ENCODE data around the gene DCC. TPM values are rescaled to one million over a fixed set of nuclear protein-coding genes. Genes with fewer than 3 reads are reported as not detected.

DCC gene
- total RNA-seq, 2 donors from 2014 or later = 0.33 TPM; not detected in 1

DNA sequence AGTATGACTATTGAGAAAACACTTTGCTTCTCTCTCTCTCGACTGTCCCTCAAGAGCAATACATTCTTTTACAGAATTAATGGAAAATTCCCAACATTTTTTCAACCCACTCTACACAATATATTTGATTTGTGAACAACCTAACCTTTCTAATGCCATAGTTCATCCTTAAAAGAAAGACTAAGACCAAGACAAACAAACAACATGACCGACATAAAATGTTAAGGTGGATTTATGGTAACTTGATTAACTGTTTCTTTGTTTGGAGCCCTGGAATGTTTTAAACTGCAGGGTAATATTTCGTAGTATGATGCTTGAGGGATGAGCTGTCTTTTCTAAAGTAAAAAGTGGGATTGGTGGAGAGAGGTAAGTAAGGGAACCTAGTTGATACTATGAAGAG is 1146.3 kb downstream of the DCC start:
- Histone ChIP-seq H3K36me3 (replicated peaks in 1 of 2; ENCODE audit: insufficient read depth in 1 of 2, low read depth in 2 of 2) (no peaks in the 10 kb centered on the region), H3K27ac (no peak overlapping the region), H3K4me3 (no peak overlapping the region), H3K27me3 (no peaks in the 10 kb centered on the region), H3K4me1 (no peaks in the 10 kb centered on the region), H3K9me3 (no peaks in the 10 kb centered on the region)
- intact Hi-C loops (cut with DNase I) = no loop called here
- 45 to 56% methylated on average over 3 of the region's 3 CpGs for WGBS, 2 donors
- no peak for DNase-seq
- ATAC-seq = no peak
- TF ChIP-seq POLR2A (IDR thresholded peaks at IDR 0.05) = no peak
- TF ChIP-seq, protein P1, sequence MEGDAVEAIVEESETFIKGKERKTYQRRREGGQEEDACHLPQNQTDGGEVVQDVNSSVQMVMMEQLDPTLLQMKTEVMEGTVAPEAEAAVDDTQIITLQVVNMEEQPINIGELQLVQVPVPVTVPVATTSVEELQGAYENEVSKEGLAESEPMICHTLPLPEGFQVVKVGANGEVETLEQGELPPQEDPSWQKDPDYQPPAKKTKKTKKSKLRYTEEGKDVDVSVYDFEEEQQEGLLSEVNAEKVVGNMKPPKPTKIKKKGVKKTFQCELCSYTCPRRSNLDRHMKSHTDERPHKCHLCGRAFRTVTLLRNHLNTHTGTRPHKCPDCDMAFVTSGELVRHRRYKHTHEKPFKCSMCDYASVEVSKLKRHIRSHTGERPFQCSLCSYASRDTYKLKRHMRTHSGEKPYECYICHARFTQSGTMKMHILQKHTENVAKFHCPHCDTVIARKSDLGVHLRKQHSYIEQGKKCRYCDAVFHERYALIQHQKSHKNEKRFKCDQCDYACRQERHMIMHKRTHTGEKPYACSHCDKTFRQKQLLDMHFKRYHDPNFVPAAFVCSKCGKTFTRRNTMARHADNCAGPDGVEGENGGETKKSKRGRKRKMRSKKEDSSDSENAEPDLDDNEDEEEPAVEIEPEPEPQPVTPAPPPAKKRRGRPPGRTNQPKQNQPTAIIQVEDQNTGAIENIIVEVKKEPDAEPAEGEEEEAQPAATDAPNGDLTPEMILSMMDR (IDR thresholded peaks at IDR 0.05) = no peak

DNA sequence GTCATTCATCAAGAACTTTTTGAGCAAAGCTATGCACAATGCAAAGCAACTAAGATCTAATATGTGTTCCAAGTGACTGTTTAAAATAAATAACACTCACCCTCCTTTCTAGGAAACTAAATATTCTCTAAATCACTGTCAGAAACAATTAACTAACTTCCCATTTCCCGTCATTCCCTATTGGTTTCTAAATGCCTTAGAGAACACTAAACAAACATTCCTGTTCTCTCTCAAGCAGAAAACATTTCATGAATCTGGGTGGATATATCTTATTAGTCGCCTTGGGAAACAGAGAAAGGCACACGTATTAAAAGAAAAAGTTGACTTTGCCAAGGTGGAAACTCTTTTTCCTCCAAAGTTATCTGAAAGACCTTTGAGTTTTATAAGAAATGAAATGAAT is 1149.3 kb downstream of the DCC start:
- no peak overlapping the region for H3K27ac ChIP-seq
- H3K4me3 ChIP-seq = no peak overlapping the region
- TF ChIP-seq POLR2A (IDR thresholded peaks at IDR 0.05) = no peak
- TF ChIP-seq, protein P1 (IDR thresholded peaks at IDR 0.05) = no peak
- H3K27me3 ChIP-seq = no peaks in the 10 kb centered on the region
- no peak for DNase-seq
- intact Hi-C loops (cut with DNase I) = no loop called here
- no peaks in the 10 kb centered on the region for H3K9me3 ChIP-seq
- no peaks in the 10 kb centered on the region for H3K4me1 ChIP-seq
- no peaks in the 10 kb centered on the region for H3K36me3 ChIP-seq (replicated peaks in 1 of 2; ENCODE audit: insufficient read depth in 1 of 2, low read depth in 2 of 2)
- no peak for ATAC-seq
- 4 to 10% methylated on average over 3 of the region's 3 CpGs for WGBS, 2 donors

DNA sequence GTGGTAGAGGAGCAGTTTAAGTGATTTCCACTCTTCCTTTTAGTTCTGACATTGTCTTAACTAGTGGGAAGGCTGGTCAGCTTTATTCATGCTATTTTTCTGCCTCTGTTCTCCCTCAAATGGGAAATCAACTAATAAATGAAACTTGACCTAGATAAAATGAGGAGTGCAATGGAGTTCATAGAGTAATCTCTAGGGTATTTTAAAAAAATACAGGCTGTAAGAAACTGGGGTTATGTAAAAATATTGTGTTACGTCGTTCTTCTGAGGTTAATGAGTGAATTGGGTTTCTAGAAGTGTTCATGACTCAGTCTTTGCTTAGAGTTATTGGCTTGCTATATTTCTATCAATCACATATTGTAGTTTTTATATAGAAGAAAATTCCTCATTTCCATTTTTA is 1150.0 kb downstream of the DCC start:
- Histone ChIP-seq H3K4me3 (no peak overlapping the region), H3K27ac (no peak overlapping the region), H3K4me1 (no peaks in the 10 kb centered on the region), H3K36me3 (replicated peaks in 1 of 2; ENCODE audit: insufficient read depth in 1 of 2, low read depth in 2 of 2) (no peaks in the 10 kb centered on the region), H3K9me3 (no peaks in the 10 kb centered on the region), H3K27me3 (no peaks in the 10 kb centered on the region)
- 57 to 69% methylated on average over 2 of the region's 2 CpGs for WGBS, 2 donors
- intact Hi-C loops (cut with DNase I) = no loop called here
- ATAC-seq (no peak), DNase-seq (no peak)
- no peak for TF ChIP-seq POLR2A (IDR thresholded peaks at IDR 0.05)
- TF ChIP-seq, protein P1 (IDR thresholded peaks at IDR 0.05) = peak in 1 of 7 experiments; percentile 0

DNA sequence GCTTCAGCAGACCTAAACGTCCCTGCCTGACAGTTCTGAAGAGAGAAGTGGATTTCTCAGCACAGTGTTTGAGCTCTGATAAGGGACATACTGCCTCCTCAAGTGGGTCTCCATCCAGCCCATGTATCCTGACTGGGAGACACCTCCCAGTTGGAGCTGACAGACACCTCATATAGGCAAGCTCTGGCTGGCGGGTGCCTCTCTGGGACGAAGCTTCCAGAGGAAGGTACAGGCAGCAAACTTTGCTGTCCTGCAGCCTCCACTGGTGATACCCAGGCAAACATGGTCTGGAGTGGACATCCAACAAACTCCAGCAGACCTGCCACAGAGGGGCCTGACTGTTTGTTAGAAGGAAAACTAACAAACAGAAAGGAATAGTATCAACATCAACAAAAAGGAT is 1156.0 kb downstream of the DCC start:
- no peaks in the 10 kb centered on the region for H3K36me3 ChIP-seq (replicated peaks in 1 of 2; ENCODE audit: insufficient read depth in 1 of 2, low read depth in 2 of 2)
- no peak for ATAC-seq
- intact Hi-C loops (cut with DNase I) = no loop called here
- TF ChIP-seq POLR2A (IDR thresholded peaks at IDR 0.05) = no peak
- TF ChIP-seq, protein P1 (IDR thresholded peaks at IDR 0.05) = no peak
- H3K27me3 ChIP-seq = no peaks in the 10 kb centered on the region
- H3K4me3 ChIP-seq = no peak overlapping the region
- no peaks in the 10 kb centered on the region for H3K4me1 ChIP-seq
- no peak for DNase-seq
- H3K9me3 ChIP-seq = no peaks in the 10 kb centered on the region
- no peak overlapping the region for H3K27ac ChIP-seq
- 48 to 80% methylated on average over 3 of the region's 3 CpGs for WGBS, 2 donors

DNA sequence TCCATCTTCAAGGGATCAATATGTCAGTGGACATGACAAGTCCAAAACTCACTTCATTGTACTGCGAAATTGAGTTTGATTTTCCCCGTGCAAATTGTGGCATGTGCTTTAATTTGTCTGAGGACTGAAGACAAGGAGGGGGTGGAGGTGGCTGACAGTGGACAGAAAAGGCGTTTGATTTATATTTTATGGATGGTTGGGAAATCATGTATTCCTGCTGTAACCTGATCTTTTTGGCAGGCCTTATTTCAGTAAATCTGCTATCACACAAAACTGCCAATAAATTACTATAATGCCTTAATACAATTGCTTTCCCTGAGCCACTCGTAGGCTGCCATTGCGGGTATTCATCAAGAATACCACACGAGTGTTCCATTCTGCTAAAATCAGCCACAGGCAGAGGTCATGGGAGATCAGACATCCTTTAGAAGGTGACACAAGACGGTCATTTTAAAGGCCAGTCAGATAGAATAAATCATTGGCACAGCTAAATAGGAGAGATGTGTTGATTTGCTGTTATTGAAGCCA is 1164.0 kb downstream of the DCC start:
- H3K9me3 ChIP-seq = no peaks in the 10 kb centered on the region
- TF ChIP-seq, protein P1 (IDR thresholded peaks at IDR 0.05) = no peak
- TF ChIP-seq POLR2A (IDR thresholded peaks at IDR 0.05) = no peak
- H3K27me3 ChIP-seq = no peaks in the 10 kb centered on the region
- ATAC-seq (no peak), DNase-seq (no peak)
- WGBS, 2 donors = 46 to 49% methylated on average over 7 of the region's 7 CpGs
- no peaks in the 10 kb centered on the region for H3K36me3 ChIP-seq (replicated peaks in 1 of 2; ENCODE audit: insufficient read depth in 1 of 2, low read depth in 2 of 2)
- H3K4me1 ChIP-seq = no peaks in the 10 kb centered on the region
- H3K27ac ChIP-seq = no peak overlapping the region
- intact Hi-C loops (cut with DNase I) = no loop called here
- no peak overlapping the region for H3K4me3 ChIP-seq

Data from body of pancreas (tissue), 4 donors.